AG09319 (cell line): Measurements from ENCODE around the gene RASAL2.

ENCODE experiments used
- DNase-seq: peaks from one replicate; pipeline ENCODE4 v3.0.0-alpha.2; 2010; ENCODE audit warnings: low read depth; ENCODE audit errors: extremely low read depth
- TF ChIP-seq, protein P1 (sequence below): IDR thresholded peaks from 2 replicates; pipeline ENCODE4 v1.5.1; 2011; ENCODE audit warnings: low read depth, mild to moderate bottlenecking, inconsistent platforms, low read length, moderate library complexity

RASAL2 gene

DNA sequence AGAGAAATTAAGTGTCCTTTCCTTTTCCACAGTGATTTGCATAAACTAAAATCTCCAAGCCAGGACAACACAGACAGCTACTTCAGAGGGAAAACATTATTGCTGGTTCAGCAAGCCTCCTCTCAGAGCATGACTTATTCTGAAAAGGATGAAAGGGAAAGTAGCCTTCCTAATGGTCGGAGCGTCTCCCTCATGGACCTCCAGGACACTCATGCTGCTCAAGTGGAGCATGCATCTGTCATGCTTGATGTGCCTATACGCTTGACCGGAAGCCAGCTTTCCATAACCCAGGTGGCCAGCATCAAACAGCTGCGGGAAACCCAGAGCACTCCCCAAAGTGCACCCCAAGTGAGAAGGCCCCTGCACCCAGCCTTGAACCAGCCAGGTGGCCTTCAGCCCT is 363.7 kb downstream of the RASAL2 start:
- DNase-seq, result no peak
- TF ChIP-seq, protein P1, sequence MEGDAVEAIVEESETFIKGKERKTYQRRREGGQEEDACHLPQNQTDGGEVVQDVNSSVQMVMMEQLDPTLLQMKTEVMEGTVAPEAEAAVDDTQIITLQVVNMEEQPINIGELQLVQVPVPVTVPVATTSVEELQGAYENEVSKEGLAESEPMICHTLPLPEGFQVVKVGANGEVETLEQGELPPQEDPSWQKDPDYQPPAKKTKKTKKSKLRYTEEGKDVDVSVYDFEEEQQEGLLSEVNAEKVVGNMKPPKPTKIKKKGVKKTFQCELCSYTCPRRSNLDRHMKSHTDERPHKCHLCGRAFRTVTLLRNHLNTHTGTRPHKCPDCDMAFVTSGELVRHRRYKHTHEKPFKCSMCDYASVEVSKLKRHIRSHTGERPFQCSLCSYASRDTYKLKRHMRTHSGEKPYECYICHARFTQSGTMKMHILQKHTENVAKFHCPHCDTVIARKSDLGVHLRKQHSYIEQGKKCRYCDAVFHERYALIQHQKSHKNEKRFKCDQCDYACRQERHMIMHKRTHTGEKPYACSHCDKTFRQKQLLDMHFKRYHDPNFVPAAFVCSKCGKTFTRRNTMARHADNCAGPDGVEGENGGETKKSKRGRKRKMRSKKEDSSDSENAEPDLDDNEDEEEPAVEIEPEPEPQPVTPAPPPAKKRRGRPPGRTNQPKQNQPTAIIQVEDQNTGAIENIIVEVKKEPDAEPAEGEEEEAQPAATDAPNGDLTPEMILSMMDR, result no peak

- TF ChIP-seq, protein P1, result no peak
- DNase-seq, result no peak
Measured at GRCh38 chr1:178458203-178458602, 364.3 kb downstream of the RASAL2 start.

DNA sequence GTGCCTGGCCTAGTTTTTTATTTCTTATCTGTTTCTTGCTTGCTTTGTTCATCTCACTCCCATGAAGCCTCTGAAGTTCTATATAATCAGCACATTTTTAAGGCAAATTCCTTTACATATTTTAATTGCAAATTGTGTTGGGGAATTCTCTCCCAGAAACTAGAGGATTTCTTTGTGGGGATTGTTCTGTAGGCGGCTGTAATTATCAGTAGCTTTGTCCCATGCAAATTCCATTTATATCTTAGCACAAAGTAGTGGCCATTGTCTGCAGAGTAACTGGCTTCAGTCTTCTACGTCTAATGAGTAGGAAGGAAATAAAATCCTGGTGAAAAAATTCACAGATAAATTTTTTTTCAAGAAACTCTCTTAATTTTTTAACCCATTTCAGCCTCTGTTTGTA is 367.2 kb downstream of the RASAL2 start:
- TF ChIP-seq, protein P1, result no peak
- DNase-seq, result no peak

DNA sequence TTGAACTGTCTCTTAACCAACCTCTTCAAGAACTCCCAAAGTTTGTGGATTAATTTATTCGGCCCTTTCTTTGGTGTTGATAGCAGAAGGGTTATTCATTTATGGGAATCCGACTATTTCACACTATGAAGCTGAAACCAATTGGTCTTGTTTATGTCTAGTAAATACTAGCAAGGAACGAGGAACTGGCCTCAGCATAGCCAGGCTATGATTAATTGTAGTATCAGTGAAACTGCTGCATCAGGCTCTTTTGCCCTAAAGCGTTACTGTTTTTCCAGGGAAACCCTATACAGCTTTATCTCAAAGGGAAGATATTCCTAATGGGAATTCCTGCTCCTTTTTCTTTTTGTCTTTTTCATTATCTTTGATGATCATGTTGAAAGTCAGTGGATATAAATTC is 367.8 kb downstream of the RASAL2 start:
- DNase-seq, result no peak

GRCh38 chr1:178464141-178464540 is 370.2 kb downstream of the RASAL2 start:
- DNase-seq, result no peak
- TF ChIP-seq, protein P1, result no peak

More for the DNA sequence above, 367.8 kb downstream of the RASAL2 start:
- TF ChIP-seq, protein P1, result no peak

DNA sequence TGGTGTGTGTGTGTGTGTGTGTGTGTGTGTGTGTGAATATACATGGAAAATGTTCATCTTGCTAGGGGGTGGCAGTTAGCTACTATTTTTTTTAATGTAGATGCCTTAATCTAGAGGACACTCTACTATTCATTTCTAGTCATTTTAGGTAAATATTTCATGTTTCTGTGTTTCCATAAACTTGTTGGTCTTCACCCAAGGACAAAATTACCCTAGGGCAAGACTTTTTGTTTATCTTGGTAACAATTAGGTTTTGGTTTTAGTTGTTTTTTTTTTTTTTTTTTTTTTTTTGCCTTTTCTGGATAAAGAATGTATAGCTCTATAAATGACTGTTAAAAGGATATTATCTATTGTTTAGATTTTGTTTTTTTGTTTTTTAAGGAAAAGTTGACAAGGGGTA is 370.7 kb downstream of the RASAL2 start:
- no peak for DNase-seq
- TF ChIP-seq, protein P1, result no peak

DNA sequence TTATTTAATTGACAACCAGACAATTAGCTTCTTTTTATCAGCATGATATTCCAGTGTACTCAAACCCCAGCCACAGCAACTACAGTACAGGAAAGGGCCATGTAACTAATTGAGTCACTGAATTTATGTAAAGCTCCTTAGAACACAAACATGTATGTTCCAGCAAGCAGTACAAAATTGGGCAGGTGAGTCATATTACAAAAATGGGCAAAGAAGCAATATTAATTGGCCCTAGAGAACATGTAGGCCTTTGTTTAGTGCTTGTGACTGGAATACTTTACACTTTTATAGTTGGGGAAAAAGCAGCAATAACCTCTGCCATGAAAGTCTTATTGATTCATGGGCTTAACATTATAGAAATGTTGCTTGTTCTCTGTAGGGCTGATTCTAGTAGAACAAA is 371.1 kb downstream of the RASAL2 start:
- DNase-seq, result no peak

More for the DNA sequence above, 371.1 kb downstream of the RASAL2 start:
- TF ChIP-seq, protein P1, result no peak
